ENCODE measurements around the gene RADIL. TPM values are rescaled to one million over a fixed set of nuclear protein-coding genes. Genes with fewer than 3 reads are reported as not detected.

The RADIL gene
- total and polyA plus RNA-seq, 2 donors (not counting 1 experiment from before 2014, with no cell fraction given): not detected

DNA sequence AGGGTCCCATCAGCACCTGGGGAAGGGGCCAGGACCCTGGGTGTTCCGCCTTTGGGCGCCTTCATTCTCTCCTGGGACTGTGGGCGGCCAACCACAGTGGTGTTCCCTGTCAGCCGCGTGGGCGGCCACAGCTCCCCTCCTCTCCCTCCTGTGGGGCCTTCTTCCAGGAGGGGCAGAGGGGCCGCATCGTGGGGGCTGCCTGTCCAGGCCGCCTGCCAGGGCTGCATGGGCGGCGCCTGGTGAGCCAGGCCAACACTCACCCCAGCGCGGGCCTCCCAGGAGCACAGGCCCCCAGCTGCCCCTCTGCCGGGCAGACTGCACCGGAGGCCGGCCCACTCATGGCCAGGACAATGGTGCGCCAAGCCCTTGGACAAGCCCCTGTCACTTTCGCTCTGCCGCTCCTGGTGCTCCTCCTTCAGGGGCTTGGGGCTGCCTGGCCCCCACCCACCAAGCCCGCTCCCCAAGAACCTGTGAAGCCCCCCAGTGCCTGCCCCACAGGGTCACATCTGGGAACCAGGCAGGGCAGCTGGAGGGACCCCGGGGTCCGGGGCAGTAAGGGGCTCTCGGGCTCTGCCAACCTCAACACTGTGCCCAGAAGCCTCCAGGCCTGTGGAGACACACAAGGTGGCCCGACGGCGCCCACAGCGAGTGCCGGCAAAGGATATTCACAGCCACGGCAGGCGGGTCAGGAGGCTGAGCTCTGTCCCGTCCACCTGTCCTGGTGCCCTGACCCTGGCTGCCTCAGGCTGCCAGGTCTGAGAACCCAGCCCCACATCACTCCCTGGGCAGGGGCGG is 65.3 kb downstream of the RADIL start:
- H3K79me2 ChIP-seq (ENCODE audit: control insufficient read depth, insufficient read depth, low read length): no peaks in the 10 kb centered on the region
- H3K4me2 ChIP-seq (replicated peaks; ENCODE audit: low read depth, low read length, poor library complexity, severe bottlenecking): no peak overlapping the region
- no peak overlapping the region for H3K4me3 Mint-ChIP-seq
- ChIA-PET CTCF (no interaction called here), POLR2A (no interaction called here)
- H3K27me3 ChIP-seq (replicated peaks in 1 of 4; ENCODE audit: control extremely low read depth in 1 of 4, control insufficient read depth in 3 of 4, insufficient read depth in 4 of 4, low read length in 3 of 4): peaks cover 0 to 29% (median 4%) of the 10 kb centered on the region in 4 experiments
- peaks cover 0 to 17% (median 0%) of the 10 kb centered on the region in 3 donors for H3K9me3 ChIP-seq (ENCODE audit: control extremely low read depth in 1 of 3, control insufficient read depth in 2 of 3, insufficient read depth in 1 of 3, low read length in 2 of 3)
- H3K27me3 Mint-ChIP-seq: peaks cover 23% of the 10 kb centered on the region
- DNase-seq: no peak
- no peaks in the 10 kb centered on the region for H3K4me1 Mint-ChIP-seq
- no peaks in the 10 kb centered on the region for H3K4me1 ChIP-seq (ENCODE audit: control insufficient read depth in 2 of 2, insufficient read depth in 2 of 2, low read length in 2 of 2)
- ATAC-seq (ENCODE audit: low read depth): no peak
- intact Hi-C loops (cut with micrococcal nuclease): no loop called here
- no peaks in the 10 kb centered on the region for H4K20me1 ChIP-seq (ENCODE audit: control insufficient read depth, insufficient read depth, low read length, poor library complexity, severe bottlenecking)
- H3K9ac ChIP-seq (ENCODE audit: low read length): no peak overlapping the region
- no peaks in the 10 kb centered on the region for H3K36me3 ChIP-seq (replicated peaks in 1 of 2; ENCODE audit: control extremely low read depth in 1 of 2, control insufficient read depth in 1 of 2, extremely low read depth in 1 of 2, insufficient read depth in 2 of 2, low read length in 1 of 2)
- H3K27ac Mint-ChIP-seq: no peak overlapping the region
- no peaks in the 10 kb centered on the region for H3K9me3 Mint-ChIP-seq (ENCODE audit: insufficient read depth)
- WGBS (ENCODE audit: insufficient coverage): 80% methylated on average over 31 of the region's 32 CpGs
- H3K27ac ChIP-seq (ENCODE audit: low read length in 2 of 2): no peak overlapping the region
- TF ChIP-seq EZH2 (IDR thresholded peaks at IDR 0.05; ENCODE audit: borderline replicate concordance, insufficient read depth, low read depth, low read length, poor library complexity, severe bottlenecking): no peak
- TF ChIP-seq, protein P1, sequence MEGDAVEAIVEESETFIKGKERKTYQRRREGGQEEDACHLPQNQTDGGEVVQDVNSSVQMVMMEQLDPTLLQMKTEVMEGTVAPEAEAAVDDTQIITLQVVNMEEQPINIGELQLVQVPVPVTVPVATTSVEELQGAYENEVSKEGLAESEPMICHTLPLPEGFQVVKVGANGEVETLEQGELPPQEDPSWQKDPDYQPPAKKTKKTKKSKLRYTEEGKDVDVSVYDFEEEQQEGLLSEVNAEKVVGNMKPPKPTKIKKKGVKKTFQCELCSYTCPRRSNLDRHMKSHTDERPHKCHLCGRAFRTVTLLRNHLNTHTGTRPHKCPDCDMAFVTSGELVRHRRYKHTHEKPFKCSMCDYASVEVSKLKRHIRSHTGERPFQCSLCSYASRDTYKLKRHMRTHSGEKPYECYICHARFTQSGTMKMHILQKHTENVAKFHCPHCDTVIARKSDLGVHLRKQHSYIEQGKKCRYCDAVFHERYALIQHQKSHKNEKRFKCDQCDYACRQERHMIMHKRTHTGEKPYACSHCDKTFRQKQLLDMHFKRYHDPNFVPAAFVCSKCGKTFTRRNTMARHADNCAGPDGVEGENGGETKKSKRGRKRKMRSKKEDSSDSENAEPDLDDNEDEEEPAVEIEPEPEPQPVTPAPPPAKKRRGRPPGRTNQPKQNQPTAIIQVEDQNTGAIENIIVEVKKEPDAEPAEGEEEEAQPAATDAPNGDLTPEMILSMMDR (IDR thresholded peaks at IDR 0.05): no peak
- no peak overlapping the region for H2AFZ ChIP-seq (ENCODE audit: insufficient read depth, low read depth, low read length, poor library complexity, severe bottlenecking)
- H3K4me3 ChIP-seq (ENCODE audit: control extremely low read depth in 1 of 5, extremely low read depth in 1 of 5, insufficient read depth in 1 of 5, low read depth in 2 of 5, low read length in 4 of 5): no peak overlapping the region

- ATAC-seq (ENCODE audit: low read depth): no peak
- CTCF ChIA-PET: no interaction called here
Measured at GRCh38 chr7:4817178-4817901, 66.2 kb downstream of the RADIL start.

More at GRCh38 chr7:4817178-4817901, 66.2 kb downstream of the RADIL start:
- Histone ChIP-seq H3K4me3 (ENCODE audit: control extremely low read depth in 1 of 5, extremely low read depth in 1 of 5, insufficient read depth in 1 of 5, low read depth in 2 of 5, low read length in 4 of 5) (no peak overlapping the region), H2AFZ (ENCODE audit: insufficient read depth, low read depth, low read length, poor library complexity, severe bottlenecking) (no peak overlapping the region), H3K9ac (ENCODE audit: low read length) (no peak overlapping the region), H3K4me2 (replicated peaks; ENCODE audit: low read depth, low read length, poor library complexity, severe bottlenecking) (no peak overlapping the region), H3K27me3 (replicated peaks in 1 of 4; ENCODE audit: control extremely low read depth in 1 of 4, control insufficient read depth in 3 of 4, insufficient read depth in 4 of 4, low read length in 3 of 4) (peaks cover 0 to 36% (median 6%) of the 10 kb centered on the region in 4 experiments), H4K20me1 (ENCODE audit: control insufficient read depth, insufficient read depth, low read length, poor library complexity, severe bottlenecking) (no peaks in the 10 kb centered on the region), H3K27ac (ENCODE audit: low read length in 2 of 2) (no peak overlapping the region), H3K9me3 (ENCODE audit: control extremely low read depth in 1 of 3, control insufficient read depth in 2 of 3, insufficient read depth in 1 of 3, low read length in 2 of 3) (peaks cover 0 to 22% (median 2%) of the 10 kb centered on the region in 3 donors), H3K36me3 (replicated peaks in 1 of 2; ENCODE audit: control extremely low read depth in 1 of 2, control insufficient read depth in 1 of 2, extremely low read depth in 1 of 2, insufficient read depth in 2 of 2, low read length in 1 of 2) (no peaks in the 10 kb centered on the region), H3K79me2 (ENCODE audit: control insufficient read depth, insufficient read depth, low read length) (no peaks in the 10 kb centered on the region), H3K4me1 (ENCODE audit: control insufficient read depth in 2 of 2, insufficient read depth in 2 of 2, low read length in 2 of 2) (no peaks in the 10 kb centered on the region)
- H3K27ac Mint-ChIP-seq: no peak overlapping the region
- no peak overlapping the region for H3K4me3 Mint-ChIP-seq
- POLR2A ChIA-PET: no interaction called here
- peaks cover 25% of the 10 kb centered on the region for H3K27me3 Mint-ChIP-seq
- WGBS (ENCODE audit: insufficient coverage): 95% methylated on average over 33 of the region's 38 CpGs
- H3K9me3 Mint-ChIP-seq (ENCODE audit: insufficient read depth): no peaks in the 10 kb centered on the region
- intact Hi-C loops (cut with micrococcal nuclease): no loop called here
- no peak for DNase-seq
- no peaks in the 10 kb centered on the region for H3K4me1 Mint-ChIP-seq
- TF ChIP-seq, protein P1 (IDR thresholded peaks at IDR 0.05): no peak
- TF ChIP-seq EZH2 (IDR thresholded peaks at IDR 0.05; ENCODE audit: borderline replicate concordance, insufficient read depth, low read depth, low read length, poor library complexity, severe bottlenecking): no peak
